Spinal cord (tissue), 10 donors: ENCODE results near the gene ALDOA. TPM values are rescaled to one million over a fixed set of nuclear protein-coding genes. Genes with fewer than 3 reads are reported as not detected.

Experiments used
- DNase-seq, 6 donors: peaks; one replicate each; pipeline versions ENCODE4 v3.0.0 to v3.0.0-alpha.2; 2013 to 2015; ENCODE audit warnings: low spot score in 6 of 6, low read depth in 4 of 6
- H3K27ac ChIP-seq: one replicate; pipeline ENCODE4 v1.5.1; 2013; ENCODE audit warnings: low read depth, low read length, control low read depth
- H3K27me3 ChIP-seq: one replicate; pipeline ENCODE4 v1.6.1; 2013; ENCODE audit warnings: low read length; ENCODE audit not compliant: control insufficient read depth, insufficient read depth
- H3K36me3 ChIP-seq: one replicate; pipeline ENCODE4 v1.6.1; 2013; ENCODE audit warnings: low read length; ENCODE audit not compliant: control insufficient read depth, insufficient read depth
- H3K4me1 ChIP-seq: one replicate; pipeline ENCODE4 v1.6.1; 2013; ENCODE audit warnings: low read length; ENCODE audit not compliant: control insufficient read depth, insufficient read depth
- H3K4me3 ChIP-seq: one replicate; pipeline ENCODE4 v1.5.1; 2013; ENCODE audit warnings: low read depth, low read length, control low read depth
- H3K9me3 ChIP-seq: one replicate; pipeline ENCODE4 v1.6.1; 2013; ENCODE audit warnings: low read length; ENCODE audit not compliant: control insufficient read depth, insufficient read depth
- WGBS: methylation state at CpG from one replicate; pipeline ENCODE4 v1.1.5; 2013; ENCODE audit warnings: missing lambda C conversion rate; ENCODE audit not compliant: insufficient coverage; 5-methylcytosine and 5-hydroxymethylcytosine counted together
- polyA plus RNA-seq, 2 donors: library from polyadenylated mRNA; unstranded; fragments of 120-200 nt; gene quantifications; one replicate each; pipeline ENCODE4 v1.2.1, GENCODE V29; 2013; ENCODE audit not compliant: insufficient read length in 2 of 2
- total RNA-seq, 2 donors: library from RNA; depleted of rRNA in 1 of 2; stranded (reverse); fragments of 120-200 nt in 1 of 2; fragments of >200 nt in 1 of 2; gene quantifications; one replicate each; pipeline versions ENCODE4 v1.2.3 to v1.2.4, GENCODE V29; 2013 to 2014
- donor health status: healthy.

ALDOA gene
- total and polyA plus RNA-seq, 4 donors, result 264 to 849 (median 713) TPM

DNA sequence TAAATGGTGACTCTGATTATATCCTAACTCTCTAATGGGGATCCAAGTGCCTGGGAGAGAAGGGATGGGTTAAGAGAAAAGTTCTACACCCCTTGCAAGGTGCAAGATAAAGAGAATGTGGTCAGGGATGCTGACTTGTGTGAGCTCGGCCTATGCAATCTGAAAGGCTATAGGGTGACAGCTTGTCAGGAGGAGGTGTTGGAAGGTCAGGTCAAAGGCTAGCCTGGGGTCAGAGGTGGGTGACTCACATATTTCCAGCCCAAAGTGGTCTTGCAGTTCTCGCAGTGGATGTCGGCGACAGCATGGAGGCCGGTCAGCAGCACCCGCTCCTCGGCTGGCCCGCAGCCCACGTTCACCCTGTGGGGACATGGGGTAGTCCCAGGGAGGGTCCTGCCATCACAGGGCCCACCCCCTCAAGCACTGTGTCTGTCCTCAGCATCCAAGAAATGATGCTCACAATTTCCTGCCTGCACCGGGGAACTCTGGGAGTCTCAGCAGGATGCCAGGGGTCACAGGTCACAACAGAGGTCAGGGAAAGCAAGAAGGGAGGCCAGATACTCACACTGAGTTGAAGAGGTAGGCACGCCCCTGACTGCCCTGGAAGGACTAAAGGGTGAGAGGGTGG, 29.1 kb downstream of the ALDOA start:
- WGBS, result 76% methylated on average over 11 of the region's 11 CpGs
- Histone ChIP-seq H3K4me3 (peak overlapping the region; percentile 67), H3K27ac (peak overlapping the region; percentile 86), H3K4me1 (peaks cover 49% of the 10 kb centered on the region), H3K36me3 (peaks cover 26% of the 10 kb centered on the region), H3K27me3 (no peaks in the 10 kb centered on the region), H3K9me3 (no peaks in the 10 kb centered on the region)
- DNase-seq, result no peak

DNA sequence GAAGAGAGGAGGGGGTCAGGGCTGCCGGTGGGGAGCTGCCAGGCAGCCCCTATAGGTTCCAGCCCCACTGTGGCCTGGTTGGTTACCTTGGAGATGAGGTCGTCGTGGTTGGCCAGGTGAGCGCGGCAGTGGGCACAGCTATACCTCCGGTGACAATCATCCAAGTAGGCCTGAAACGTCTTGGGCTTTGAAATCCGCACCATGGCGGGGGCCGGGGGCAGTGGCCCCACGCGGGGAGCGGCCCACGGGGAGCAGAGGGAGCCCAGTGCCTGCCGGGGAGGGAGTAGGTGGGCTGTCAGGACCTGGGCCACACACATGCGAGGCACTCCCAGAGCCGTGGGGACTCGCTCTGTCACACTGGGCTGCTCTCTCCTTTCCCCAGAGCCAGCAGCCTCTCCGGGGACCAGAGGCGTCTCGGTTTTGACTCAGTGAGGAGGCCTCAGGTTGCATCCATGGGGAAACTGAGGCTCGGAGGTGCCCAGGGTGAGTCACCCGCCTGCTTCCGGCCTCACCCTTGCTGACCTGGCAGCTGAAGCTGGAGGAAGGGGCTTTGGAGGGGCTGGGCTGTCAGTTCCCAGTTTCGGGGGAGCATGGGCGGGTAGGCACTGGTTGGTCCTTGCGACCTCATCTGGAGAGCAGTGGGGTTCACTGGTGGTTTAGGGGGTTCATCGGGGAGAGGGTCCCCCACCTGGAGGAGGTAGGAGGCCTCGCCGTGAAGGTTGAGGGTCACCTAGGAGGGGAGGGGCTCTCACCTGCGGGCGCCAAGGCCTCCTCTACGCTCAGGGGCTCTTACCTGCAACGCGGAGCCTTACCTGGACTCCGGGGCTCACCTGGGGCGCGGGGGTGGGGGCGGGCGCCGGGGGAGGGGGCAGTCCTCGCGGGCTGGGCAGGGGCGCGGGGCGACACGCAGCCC, 29.9 kb downstream of the ALDOA start:
- Histone ChIP-seq H3K9me3 (no peaks in the 10 kb centered on the region), H3K4me3 (peak overlapping the region; percentile 67), H3K36me3 (peaks cover 26% of the 10 kb centered on the region), H3K27ac (peak overlapping the region; percentile 86), H3K4me1 (peaks cover 49% of the 10 kb centered on the region), H3K27me3 (no peaks in the 10 kb centered on the region)
- 17% methylated on average over 42 of the region's 47 CpGs for WGBS
- DNase-seq, result peak in 1 of 6 donors; percentile 28

DNA sequence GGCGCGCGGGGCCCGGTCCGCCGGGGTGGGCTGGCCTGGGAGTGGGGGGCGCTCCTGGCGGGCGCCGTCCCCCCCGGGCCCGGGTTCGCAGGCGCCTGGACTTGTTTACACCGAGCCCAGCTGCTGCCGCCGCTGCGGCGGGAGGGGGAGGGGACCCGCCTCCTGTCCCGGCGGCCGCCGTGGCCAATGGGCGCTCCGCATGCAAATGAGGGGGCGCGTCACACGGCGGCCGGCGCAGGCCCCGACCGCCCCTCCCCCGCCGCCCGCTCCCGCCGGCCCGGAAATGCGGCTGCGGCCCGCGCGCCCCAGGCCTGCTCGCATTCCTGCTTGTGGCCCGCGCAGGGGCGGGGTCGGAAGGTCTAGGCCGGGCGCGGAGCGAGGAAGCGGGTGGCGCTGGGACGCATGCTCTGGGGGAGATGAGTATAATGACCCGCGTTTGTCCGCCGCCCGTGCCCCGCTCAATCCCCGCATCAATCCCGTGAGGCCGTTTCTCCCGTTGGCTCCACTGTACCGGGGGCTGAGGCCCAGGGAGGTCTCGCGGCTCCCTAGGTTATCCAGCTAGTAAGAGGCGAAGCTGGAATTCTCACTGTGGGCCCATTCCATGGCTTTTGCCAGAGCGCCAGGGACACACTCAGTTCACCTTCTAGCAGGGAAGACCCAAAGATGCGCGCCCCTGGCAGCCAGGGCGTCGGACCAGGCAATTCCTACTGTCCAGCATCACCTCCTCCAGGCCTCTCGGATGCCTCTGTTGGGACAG, 30.7 kb downstream of the ALDOA start, which contains the start of gene YPEL3:
Gene YPEL3 (minus strand): TSS at position 109 of the 757 bp plus-strand sequence. CDS start 731 bp downstream, outside the sequence.
- H3K9me3 ChIP-seq, result peaks cover 1% of the 10 kb centered on the region
- H3K27me3 ChIP-seq, result no peaks in the 10 kb centered on the region
- WGBS, result 7% methylated on average over 77 of the region's 77 CpGs
- peak within 1 kb of the TSS; percentile 92 for H3K27ac ChIP-seq
- H3K4me1 ChIP-seq, result peaks cover 40% of the 10 kb centered on the region
- peak in 5 of 6 donors; percentile 63 to 95 (median 83) for DNase-seq
- H3K4me3 ChIP-seq, result peak within 1 kb of the TSS; percentile 67
- peaks cover 26% of the 10 kb centered on the region for H3K36me3 ChIP-seq

DNA sequence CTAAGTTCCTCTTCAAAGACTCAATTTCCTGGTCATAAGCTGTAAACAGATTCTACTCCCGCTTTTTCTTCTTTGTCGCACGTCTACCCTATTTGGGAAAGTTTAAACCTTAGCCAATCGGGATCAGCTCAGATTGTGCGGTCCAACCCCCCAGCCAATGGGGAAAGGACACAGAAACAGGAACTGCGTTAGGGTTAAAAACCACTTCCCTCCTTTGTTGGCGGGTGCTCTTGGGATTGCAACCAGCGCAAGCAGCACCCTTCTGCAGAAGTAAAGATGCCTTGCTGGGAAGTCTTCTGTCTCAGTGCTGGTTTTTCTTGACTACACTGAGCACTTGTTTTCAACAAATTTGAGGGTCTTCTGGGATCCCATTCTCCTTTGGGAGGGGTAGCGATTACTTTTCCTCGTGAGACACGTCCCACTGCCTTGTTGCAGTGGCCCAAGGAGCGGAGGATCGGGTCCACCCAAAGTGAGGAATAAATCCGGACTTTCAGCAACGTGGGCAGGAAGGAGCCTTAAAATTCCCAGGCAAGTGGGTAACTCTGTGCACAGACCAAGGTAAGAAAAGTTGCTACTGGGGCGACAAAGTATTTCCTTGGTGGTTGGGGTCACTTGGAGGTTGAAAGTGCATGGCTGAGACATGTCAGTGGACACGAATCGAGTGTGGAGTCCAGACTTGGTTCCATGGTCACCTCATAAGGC, 31.5 kb downstream of the ALDOA start:
- no peaks in the 10 kb centered on the region for H3K27me3 ChIP-seq
- 93% methylated on average over 16 of the region's 18 CpGs for WGBS
- H3K9me3 ChIP-seq, result peaks cover 1% of the 10 kb centered on the region
- H3K36me3 ChIP-seq, result peaks cover 26% of the 10 kb centered on the region
- no peak for DNase-seq
- peak overlapping the region; percentile 92 for H3K27ac ChIP-seq
- peak overlapping the region; percentile 54 for H3K4me3 ChIP-seq
- H3K4me1 ChIP-seq, result peaks cover 34% of the 10 kb centered on the region

DNA sequence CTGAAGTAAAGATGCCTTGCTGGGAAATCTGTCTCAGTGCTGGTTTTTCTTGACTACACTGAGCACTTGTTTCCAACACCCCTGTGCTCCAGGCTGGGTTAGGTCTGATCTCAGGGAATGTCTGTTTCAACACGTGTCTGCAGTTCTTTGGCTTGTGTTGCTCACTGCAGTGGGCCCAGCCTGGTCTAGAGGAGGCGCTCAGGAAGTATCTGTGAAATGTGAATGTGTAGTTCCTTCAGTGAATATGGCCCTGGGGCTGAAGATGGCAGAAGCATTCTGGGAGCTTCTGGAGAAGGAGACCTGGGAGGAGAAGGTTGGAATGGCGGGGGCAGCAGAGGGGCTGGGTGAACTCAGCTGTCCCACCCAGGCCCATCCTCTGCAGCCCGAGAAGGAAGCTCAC, 38.5 kb downstream of the ALDOA start:
- Histone ChIP-seq H3K4me3 (no peak overlapping the region), H3K27ac (no peak overlapping the region), H3K27me3 (no peaks in the 10 kb centered on the region), H3K9me3 (peaks cover 1% of the 10 kb centered on the region), H3K36me3 (peaks cover 40% of the 10 kb centered on the region), H3K4me1 (no peaks in the 10 kb centered on the region)
- DNase-seq, result no peak
- WGBS, result 86% methylated on average over 4 of the region's 4 CpGs

DNA sequence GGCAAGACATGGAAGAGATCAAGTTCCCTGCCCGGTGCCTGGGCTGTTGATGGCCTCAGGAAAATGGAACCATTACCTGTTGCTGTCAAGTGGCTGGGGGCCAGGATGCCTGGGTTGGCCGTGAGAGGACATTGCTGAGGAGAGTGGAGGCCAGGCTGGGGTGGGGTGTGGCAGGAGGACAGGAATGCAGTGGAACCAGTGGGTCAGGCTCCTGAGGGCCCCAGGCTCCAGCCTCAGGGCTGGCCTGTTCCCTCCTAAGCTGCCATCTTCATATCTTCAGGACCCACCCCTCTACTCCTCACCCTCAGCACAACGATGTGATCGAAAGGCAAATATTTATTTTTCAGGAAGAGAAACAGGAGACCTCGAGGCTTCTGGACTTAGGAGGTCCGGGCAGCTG, 38.9 kb downstream of the ALDOA start:
- Histone ChIP-seq H3K4me1 (no peaks in the 10 kb centered on the region), H3K27me3 (no peaks in the 10 kb centered on the region), H3K27ac (no peak overlapping the region), H3K36me3 (peaks cover 44% of the 10 kb centered on the region), H3K4me3 (no peak overlapping the region), H3K9me3 (peaks cover 1% of the 10 kb centered on the region)
- DNase-seq, result no peak
- WGBS, result 81% methylated on average over 6 of the region's 6 CpGs

DNA sequence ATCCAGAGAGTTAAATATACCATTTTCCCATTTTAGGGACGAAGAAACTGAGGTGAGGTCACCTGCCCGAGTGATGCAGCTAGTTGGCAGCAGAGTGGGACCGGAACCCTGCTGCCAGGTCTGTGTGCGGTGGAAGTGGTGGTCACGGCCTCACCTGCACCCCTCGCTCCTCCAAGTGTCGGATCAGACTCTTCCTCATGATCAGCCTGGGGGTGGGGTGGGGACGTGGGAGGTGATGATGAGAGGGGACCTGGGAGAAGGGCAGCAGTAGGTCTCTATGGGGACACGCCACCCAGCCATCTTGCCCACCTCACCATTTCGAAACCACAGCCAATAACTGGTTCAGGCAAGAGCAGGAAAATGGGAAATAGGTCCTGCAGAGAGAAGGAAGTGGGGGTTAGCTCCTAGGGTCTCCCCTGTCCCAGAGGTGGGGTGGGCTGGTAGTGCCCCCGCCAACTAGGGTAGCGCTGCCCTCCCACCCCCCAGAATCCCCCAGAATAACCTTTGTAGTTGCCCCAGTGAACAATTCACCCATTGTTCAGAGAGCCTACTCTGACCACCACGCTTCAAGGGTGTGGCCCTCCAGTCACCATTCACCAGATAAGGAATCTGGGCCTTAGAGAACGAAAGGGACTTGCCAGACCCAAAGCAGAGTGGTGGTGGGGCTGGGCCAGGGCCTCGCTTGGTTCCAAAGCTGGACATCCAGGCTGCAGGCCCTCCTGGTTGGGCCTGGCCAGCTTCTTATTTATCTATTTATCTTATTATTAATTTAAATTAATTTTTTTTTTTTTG, 42.7 kb downstream of the ALDOA start:
- no peak for DNase-seq
- H3K27ac ChIP-seq, result no peak overlapping the region
- H3K4me3 ChIP-seq, result no peak overlapping the region
- peaks cover 76% of the 10 kb centered on the region for H3K36me3 ChIP-seq
- 89% methylated on average over 5 of the region's 15 CpGs for WGBS
- no peaks in the 10 kb centered on the region for H3K9me3 ChIP-seq
- no peaks in the 10 kb centered on the region for H3K4me1 ChIP-seq
- H3K27me3 ChIP-seq, result no peaks in the 10 kb centered on the region

DNA sequence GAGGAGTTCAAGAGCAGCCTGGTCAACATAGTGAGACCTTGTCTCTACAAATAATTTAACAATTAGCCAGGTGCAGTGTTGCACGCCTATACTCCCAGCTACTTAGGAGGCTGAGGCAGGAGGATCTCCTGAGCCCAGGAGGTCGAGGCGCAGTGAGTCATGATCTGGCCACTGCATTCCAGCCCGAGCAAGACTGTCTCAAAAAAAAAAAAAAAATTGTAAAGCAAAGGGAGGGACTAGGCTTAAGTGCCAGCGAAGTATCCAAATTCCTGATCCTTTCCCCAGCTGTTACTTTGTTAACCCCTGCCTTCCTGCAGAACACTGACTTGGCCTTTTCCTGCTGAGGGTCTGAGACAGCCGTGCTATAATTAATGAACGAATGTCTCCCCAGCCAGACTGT, 45.1 kb downstream of the ALDOA start:
- H3K9me3 ChIP-seq, result no peaks in the 10 kb centered on the region
- DNase-seq, result no peak
- H3K27ac ChIP-seq, result no peak overlapping the region
- WGBS, result 60% methylated on average over 1 of the region's 7 CpGs
- H3K36me3 ChIP-seq, result peaks cover 86% of the 10 kb centered on the region
- H3K4me1 ChIP-seq, result no peaks in the 10 kb centered on the region
- no peaks in the 10 kb centered on the region for H3K27me3 ChIP-seq
- no peak overlapping the region for H3K4me3 ChIP-seq
